ENCODE measurements around the gene CDK2AP2. TPM values are rescaled to one million over a fixed set of nuclear protein-coding genes. Genes with fewer than 3 reads are reported as not detected.

Gene CDK2AP2
- total RNA-seq, 1 donor from 2014 or later, result 21.9 TPM

DNA sequence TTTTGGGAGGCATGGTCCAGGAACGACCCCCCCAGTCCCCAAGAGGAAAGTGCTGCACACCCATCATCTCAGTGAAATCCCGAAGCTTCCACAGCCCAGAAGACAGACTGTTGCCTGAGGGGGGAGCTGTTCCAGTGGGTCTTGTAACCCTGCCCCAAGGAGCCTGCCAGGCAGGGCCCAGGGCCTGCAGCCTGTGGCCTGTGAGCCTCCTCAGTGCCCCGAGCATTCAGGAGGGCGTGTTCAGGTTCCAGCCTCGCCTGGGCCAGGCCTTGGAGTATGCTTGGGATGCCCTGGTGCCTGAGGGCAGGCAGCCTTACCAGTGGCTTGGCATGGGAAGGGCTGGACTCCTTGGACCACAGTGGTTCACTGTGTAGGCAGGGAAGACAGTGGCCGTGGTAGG, 33.2 kb upstream of the CDK2AP2 start:
- Mint-ChIP-seq H3K36me3 (ENCODE audit: unreplicated experiment) (peaks cover 7% of the 10 kb centered on the region), H3K4me1 (ENCODE audit: low read depth, unreplicated experiment) (no peaks in the 10 kb centered on the region), H3K4me3 (ENCODE audit: unreplicated experiment) (no peak overlapping the region), H3K27ac (ENCODE audit: unreplicated experiment) (no peak overlapping the region), H3K9me3 (ENCODE audit: unreplicated experiment) (peaks cover 3% of the 10 kb centered on the region), H3K27me3 (ENCODE audit: unreplicated experiment) (peaks cover 5% of the 10 kb centered on the region)
- DNase-seq, result no peak
- TF ChIP-seq, protein P1, sequence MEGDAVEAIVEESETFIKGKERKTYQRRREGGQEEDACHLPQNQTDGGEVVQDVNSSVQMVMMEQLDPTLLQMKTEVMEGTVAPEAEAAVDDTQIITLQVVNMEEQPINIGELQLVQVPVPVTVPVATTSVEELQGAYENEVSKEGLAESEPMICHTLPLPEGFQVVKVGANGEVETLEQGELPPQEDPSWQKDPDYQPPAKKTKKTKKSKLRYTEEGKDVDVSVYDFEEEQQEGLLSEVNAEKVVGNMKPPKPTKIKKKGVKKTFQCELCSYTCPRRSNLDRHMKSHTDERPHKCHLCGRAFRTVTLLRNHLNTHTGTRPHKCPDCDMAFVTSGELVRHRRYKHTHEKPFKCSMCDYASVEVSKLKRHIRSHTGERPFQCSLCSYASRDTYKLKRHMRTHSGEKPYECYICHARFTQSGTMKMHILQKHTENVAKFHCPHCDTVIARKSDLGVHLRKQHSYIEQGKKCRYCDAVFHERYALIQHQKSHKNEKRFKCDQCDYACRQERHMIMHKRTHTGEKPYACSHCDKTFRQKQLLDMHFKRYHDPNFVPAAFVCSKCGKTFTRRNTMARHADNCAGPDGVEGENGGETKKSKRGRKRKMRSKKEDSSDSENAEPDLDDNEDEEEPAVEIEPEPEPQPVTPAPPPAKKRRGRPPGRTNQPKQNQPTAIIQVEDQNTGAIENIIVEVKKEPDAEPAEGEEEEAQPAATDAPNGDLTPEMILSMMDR (IDR thresholded peaks at IDR 0.05; ENCODE audit: partially characterized antibody, unreplicated experiment), result no peak

DNA sequence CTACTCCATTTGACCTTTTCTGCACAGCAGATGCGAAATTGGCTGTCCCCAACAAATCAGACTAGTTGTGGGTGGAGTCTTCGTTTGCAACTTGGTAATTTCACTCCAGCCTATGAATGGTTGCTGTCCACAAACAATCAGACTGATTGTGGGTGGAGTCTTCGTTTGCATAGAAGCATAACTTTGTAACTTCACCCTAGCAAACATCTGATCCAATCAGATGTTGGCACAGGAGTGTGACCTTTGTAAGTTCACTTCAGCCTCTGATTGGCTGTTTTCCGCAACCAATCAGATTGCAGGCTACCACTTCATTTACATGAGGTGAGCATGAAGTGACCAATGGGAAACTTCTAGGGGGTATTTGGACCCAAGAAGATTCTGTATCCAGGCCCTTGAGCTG, 31.6 kb upstream of the CDK2AP2 start:
- no peak overlapping the region for H3K27ac Mint-ChIP-seq (ENCODE audit: unreplicated experiment)
- TF ChIP-seq, protein P1 (IDR thresholded peaks at IDR 0.05; ENCODE audit: partially characterized antibody, unreplicated experiment), result no peak
- peaks cover 4% of the 10 kb centered on the region for H3K9me3 Mint-ChIP-seq (ENCODE audit: unreplicated experiment)
- no peak overlapping the region for H3K4me3 Mint-ChIP-seq (ENCODE audit: unreplicated experiment)
- H3K36me3 Mint-ChIP-seq (ENCODE audit: unreplicated experiment), result peaks cover 7% of the 10 kb centered on the region
- no peaks in the 10 kb centered on the region for H3K4me1 Mint-ChIP-seq (ENCODE audit: low read depth, unreplicated experiment)
- peaks cover 5% of the 10 kb centered on the region for H3K27me3 Mint-ChIP-seq (ENCODE audit: unreplicated experiment)
- no peak for DNase-seq

DNA sequence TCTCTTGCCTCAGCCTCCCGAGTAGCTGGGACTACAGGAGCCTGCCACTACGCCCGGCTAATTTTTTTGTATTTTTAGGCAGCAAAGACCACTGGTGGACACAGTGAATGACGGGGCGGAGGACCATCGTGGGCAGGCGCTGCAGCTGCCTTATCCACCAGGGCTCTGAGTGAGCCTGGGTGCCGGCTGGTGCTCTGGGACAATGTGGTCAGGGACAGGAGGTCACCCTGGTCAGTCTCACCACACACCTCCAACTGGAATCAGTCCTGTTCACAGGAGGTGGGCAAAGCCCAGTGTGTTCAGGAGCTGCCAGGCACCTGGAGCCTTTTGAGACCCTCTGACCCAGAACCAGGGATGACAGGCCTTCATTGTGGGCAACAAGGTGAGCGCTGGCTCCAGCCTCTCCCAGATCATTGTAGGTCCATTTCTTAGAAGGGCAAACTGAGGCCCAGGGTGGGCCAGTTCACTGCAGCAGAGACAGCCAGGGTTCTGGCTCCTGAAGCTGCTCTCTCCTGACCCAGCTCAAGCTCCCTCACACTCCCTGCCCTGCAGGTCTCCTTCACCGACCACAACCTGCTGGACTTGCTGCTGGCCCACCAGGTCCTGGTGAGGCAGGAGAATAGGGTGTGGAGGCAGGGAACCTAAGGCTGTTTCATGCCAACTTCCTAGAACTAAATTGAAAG, 31.0 kb upstream of the CDK2AP2 start:
- no peak overlapping the region for H3K4me3 Mint-ChIP-seq (ENCODE audit: unreplicated experiment)
- H3K36me3 Mint-ChIP-seq (ENCODE audit: unreplicated experiment), result peaks cover 10% of the 10 kb centered on the region
- H3K27me3 Mint-ChIP-seq (ENCODE audit: unreplicated experiment), result peaks cover 5% of the 10 kb centered on the region
- H3K27ac Mint-ChIP-seq (ENCODE audit: unreplicated experiment), result no peak overlapping the region
- H3K9me3 Mint-ChIP-seq (ENCODE audit: unreplicated experiment), result peaks cover 3% of the 10 kb centered on the region
- no peak for DNase-seq
- TF ChIP-seq, protein P1 (IDR thresholded peaks at IDR 0.05; ENCODE audit: partially characterized antibody, unreplicated experiment), result no peak
- H3K4me1 Mint-ChIP-seq (ENCODE audit: low read depth, unreplicated experiment), result no peaks in the 10 kb centered on the region

DNA sequence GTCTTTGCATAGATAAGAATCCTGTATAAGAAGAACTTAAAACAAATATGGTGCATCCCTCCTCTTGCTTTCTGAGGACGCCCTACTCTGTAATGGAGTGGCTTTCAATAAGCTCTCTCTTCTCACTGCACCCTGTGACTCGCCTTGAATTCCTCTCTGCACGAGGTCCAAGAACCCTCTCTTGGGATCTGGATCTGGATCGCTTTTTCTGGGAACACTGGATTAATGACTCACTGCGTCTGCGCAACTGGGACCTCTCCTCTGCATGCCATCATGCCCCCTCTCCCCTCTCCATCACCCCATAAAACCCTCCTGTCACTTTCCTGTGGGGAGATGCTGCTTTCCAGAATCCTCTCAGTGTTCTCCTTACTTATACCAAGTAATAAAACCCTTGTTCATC, 30.3 kb upstream of the CDK2AP2 start:
- H3K27ac Mint-ChIP-seq (ENCODE audit: unreplicated experiment), result no peak overlapping the region
- H3K4me1 Mint-ChIP-seq (ENCODE audit: low read depth, unreplicated experiment), result no peaks in the 10 kb centered on the region
- peaks cover 14% of the 10 kb centered on the region for H3K36me3 Mint-ChIP-seq (ENCODE audit: unreplicated experiment)
- peaks cover 2% of the 10 kb centered on the region for H3K9me3 Mint-ChIP-seq (ENCODE audit: unreplicated experiment)
- H3K4me3 Mint-ChIP-seq (ENCODE audit: unreplicated experiment), result no peak overlapping the region
- peaks cover 5% of the 10 kb centered on the region for H3K27me3 Mint-ChIP-seq (ENCODE audit: unreplicated experiment)
- DNase-seq, result no peak
- TF ChIP-seq, protein P1 (IDR thresholded peaks at IDR 0.05; ENCODE audit: partially characterized antibody, unreplicated experiment), result no peak

DNA sequence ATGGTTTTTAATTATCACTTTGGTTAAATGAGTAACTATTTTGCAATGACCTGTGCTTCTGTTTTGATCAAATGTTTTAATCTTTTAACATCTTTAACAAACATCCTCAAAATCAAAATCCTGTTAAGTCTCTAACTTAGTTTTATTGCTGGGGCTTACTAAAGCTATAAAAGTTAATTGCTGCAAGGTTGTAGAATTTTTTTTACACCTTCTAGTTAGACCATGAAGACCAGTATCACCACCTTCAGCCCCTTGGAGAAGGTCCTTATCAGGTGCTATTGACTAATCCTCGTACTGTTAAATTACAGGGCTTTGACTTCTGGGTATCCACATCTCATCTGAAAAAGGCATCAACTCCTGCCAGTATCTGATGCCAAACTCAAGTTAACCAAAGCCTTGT, 27.6 kb upstream of the CDK2AP2 start:
- H3K9me3 Mint-ChIP-seq (ENCODE audit: unreplicated experiment), result peaks cover 2% of the 10 kb centered on the region
- TF ChIP-seq, protein P1 (IDR thresholded peaks at IDR 0.05; ENCODE audit: partially characterized antibody, unreplicated experiment), result no peak
- H3K4me3 Mint-ChIP-seq (ENCODE audit: unreplicated experiment), result no peak overlapping the region
- no peaks in the 10 kb centered on the region for H3K4me1 Mint-ChIP-seq (ENCODE audit: low read depth, unreplicated experiment)
- DNase-seq, result no peak
- peaks cover 19% of the 10 kb centered on the region for H3K36me3 Mint-ChIP-seq (ENCODE audit: unreplicated experiment)
- peaks cover 2% of the 10 kb centered on the region for H3K27me3 Mint-ChIP-seq (ENCODE audit: unreplicated experiment)
- no peak overlapping the region for H3K27ac Mint-ChIP-seq (ENCODE audit: unreplicated experiment)
